Left ventricle myocardium inferior (tissue), 1 donor: Measurements from ENCODE around the gene C5orf15. TPM values are rescaled to one million over a fixed set of nuclear protein-coding genes. Genes with fewer than 3 reads are reported as not detected.

Experiments
- DNase-seq: peaks from one replicate; pipeline ENCODE4 v3.0.0-alpha.2; 2020
- H3K27ac ChIP-seq: fragments of 200-600 bp; replicated peaks from 2 replicates; pipeline ENCODE4 v1.8.0; 2021
- H3K27me3 ChIP-seq: fragments of 200-600 bp; 2 replicates; pipeline ENCODE4 v1.8.0; 2021; ENCODE audit warnings: low read depth
- H3K36me3 ChIP-seq: fragments of 200-600 bp; 2 replicates; pipeline ENCODE4 v1.8.0; 2021
- H3K4me1 ChIP-seq: fragments of 200-600 bp; 2 replicates; pipeline ENCODE4 v1.8.0; 2021
- H3K4me3 ChIP-seq: fragments of 200-600 bp; 2 replicates; pipeline ENCODE4 v1.8.0; 2021; ENCODE audit warnings: mild to moderate bottlenecking, moderate library complexity
- H3K9me3 ChIP-seq: fragments of 200-600 bp; replicated peaks from 2 replicates; pipeline ENCODE4 v1.8.0; 2021
- intact Hi-C: fragments of 100-400 bp; cut with micrococcal nuclease; formaldehyde crosslinking; loops from one replicate; pipeline ENCODE4 v1.11.0; 2022
- total RNA-seq: library from RNA; stranded (reverse); fragmentation: NEBNext Ultra II Directional; extraction: Animal tissue kit (Norgen Biotek cat#: 25700); gene quantifications from one replicate; pipeline ENCODE4 v1.2.1, GENCODE V29; 2021
- TF ChIP-seq, protein P1 (sequence below): fragments of 200-600 bp; IDR thresholded peaks from 2 replicates; pipeline ENCODE4 v1.8.0; 2021; ENCODE audit warnings: antibody characterized with exemption, mild to moderate bottlenecking, borderline replicate concordance
- donor health status: DM: no; HTN: yes; CAD: no; lungs with severe emphysema.

Gene C5orf15
- total RNA-seq, 1 donor from 2014 or later: 34.4 TPM

DNA sequence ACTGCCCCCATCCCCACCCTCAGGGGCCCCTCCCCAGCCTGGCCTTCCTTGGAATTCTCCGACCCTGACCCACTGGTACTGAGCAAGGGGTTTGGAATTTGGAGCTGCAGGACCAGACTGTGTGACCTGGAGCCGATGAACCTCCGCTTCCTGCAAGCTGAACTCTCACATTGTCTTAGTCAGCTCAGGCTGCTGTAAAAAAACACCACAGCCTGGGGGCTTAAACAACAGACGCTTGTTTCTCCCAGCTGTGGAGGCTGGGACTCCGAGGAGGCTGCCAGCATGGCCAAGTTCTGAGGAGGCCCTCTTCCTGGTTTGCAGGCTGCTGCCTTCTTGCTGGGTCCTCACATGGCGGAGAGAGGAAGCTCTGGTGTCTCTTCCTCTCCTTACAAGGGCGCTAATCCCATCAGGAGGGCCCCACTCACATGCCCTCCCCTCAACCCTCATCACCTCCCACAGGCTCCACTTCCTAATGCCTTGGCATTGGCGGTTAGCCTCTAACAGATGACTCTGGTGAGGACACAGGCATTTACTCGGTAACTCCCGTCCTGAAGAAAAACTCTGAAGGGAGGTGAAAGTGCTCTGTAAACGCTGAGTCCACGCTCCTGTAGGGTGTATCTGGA is 42.4 kb downstream of the C5orf15 start:
- H3K9me3 ChIP-seq: no peaks in the 10 kb centered on the region
- TF ChIP-seq, protein P1, sequence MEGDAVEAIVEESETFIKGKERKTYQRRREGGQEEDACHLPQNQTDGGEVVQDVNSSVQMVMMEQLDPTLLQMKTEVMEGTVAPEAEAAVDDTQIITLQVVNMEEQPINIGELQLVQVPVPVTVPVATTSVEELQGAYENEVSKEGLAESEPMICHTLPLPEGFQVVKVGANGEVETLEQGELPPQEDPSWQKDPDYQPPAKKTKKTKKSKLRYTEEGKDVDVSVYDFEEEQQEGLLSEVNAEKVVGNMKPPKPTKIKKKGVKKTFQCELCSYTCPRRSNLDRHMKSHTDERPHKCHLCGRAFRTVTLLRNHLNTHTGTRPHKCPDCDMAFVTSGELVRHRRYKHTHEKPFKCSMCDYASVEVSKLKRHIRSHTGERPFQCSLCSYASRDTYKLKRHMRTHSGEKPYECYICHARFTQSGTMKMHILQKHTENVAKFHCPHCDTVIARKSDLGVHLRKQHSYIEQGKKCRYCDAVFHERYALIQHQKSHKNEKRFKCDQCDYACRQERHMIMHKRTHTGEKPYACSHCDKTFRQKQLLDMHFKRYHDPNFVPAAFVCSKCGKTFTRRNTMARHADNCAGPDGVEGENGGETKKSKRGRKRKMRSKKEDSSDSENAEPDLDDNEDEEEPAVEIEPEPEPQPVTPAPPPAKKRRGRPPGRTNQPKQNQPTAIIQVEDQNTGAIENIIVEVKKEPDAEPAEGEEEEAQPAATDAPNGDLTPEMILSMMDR: no peak
- no peak overlapping the region for H3K27ac ChIP-seq

DNA sequence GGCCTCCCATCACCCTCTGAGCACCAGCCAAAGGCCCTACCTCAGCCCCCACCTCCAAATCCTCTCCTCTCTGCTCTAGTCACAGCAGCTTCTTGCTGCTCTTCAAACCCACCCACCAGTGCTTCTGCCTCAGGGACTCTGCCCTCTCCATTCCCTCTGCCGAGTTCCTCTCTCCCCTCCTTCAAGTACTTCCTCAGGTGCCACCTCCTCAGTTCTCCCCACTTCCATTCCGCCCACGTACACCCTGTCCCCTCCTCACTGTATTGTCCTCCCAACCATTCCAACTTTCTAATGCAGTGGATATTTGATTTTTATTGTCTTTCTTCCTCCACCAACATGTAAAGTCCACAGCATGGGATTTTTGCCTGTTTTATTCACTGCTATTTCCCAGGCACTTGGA is 43.2 kb downstream of the C5orf15 start:
- H3K4me3 ChIP-seq: no peak overlapping the region
- intact Hi-C loops: no loop called here
- no peaks in the 10 kb centered on the region for H3K9me3 ChIP-seq
- H3K27me3 ChIP-seq: peaks cover 40% of the 10 kb centered on the region
- DNase-seq: no peak
- H3K36me3 ChIP-seq: no peaks in the 10 kb centered on the region
- TF ChIP-seq, protein P1: no peak
- H3K27ac ChIP-seq: no peak overlapping the region
- H3K4me1 ChIP-seq: no peaks in the 10 kb centered on the region

More for the DNA sequence above, 42.4 kb downstream of the C5orf15 start:
- Histone ChIP-seq H3K4me3 (no peak overlapping the region), H3K27me3 (peaks cover 35% of the 10 kb centered on the region), H3K4me1 (no peaks in the 10 kb centered on the region), H3K36me3 (no peaks in the 10 kb centered on the region)
- intact Hi-C loops: no loop called here
- DNase-seq: no peak

DNA sequence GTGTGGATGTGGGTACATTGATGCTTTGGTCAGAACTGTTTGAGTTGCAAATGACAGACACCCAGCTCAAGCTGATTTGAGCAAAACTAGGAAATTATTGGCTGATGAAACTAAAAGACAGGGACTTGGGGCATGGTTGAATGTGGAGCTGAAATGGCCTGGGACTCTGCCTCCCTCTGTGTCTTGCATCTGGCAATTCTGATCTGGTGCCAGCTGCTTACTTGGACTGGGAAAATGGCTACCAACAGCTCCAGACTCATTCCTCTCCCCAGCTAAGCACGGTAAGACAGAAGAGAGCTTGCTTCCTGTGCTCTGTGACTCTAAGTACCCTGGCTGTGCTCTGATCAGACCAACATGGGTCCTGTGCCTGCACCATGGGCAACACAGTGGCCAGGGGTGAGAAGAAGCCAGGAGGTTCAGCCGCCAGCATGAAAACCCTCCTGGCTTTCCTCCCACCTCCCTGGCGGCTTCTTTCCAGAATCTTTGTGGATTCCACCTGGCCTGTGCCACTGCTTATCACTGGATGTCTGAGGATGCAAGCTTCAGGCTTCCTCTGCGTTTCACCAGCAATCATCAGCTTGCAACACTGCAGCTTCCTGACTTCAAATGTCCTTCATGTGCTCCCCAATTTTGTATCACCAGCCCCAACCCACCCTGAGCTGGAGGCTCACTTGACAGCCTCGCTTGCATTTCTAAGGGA is 44.1 kb downstream of the C5orf15 start:
- no peak overlapping the region for H3K27ac ChIP-seq
- no peaks in the 10 kb centered on the region for H3K9me3 ChIP-seq
- peaks cover 40% of the 10 kb centered on the region for H3K27me3 ChIP-seq
- intact Hi-C loops: no loop called here
- TF ChIP-seq, protein P1: no peak
- no peak for DNase-seq
- no peaks in the 10 kb centered on the region for H3K4me1 ChIP-seq
- H3K36me3 ChIP-seq: no peaks in the 10 kb centered on the region
- H3K4me3 ChIP-seq: no peak overlapping the region

GRCh38 chr5:133921979-133922378 is 46.4 kb downstream of the C5orf15 start:
- Histone ChIP-seq H3K4me1 (no peaks in the 10 kb centered on the region), H3K36me3 (no peaks in the 10 kb centered on the region), H3K27me3 (peaks cover 45% of the 10 kb centered on the region), H3K4me3 (no peak overlapping the region), H3K27ac (no peak overlapping the region), H3K9me3 (no peaks in the 10 kb centered on the region)
- DNase-seq: no peak
- TF ChIP-seq, protein P1: no peak
- intact Hi-C loops: no loop called here

- Histone ChIP-seq H3K36me3 (no peaks in the 10 kb centered on the region), H3K27ac (no peak overlapping the region), H3K4me1 (no peaks in the 10 kb centered on the region), H3K4me3 (no peak overlapping the region), H3K27me3 (peaks cover 42% of the 10 kb centered on the region), H3K9me3 (no peaks in the 10 kb centered on the region)
- no peak for DNase-seq
- TF ChIP-seq, protein P1: no peak
- intact Hi-C loops: no loop called here
These were observed 47.4 kb downstream of the C5orf15 start for GRCh38 chr5:133921069-133921468.
